ENCODE data around the gene PRR13. TPM values are rescaled to one million over a fixed set of nuclear protein-coding genes. Genes with fewer than 3 reads are reported as not detected.

PRR13 gene
- total RNA-seq, 1 experiment from 2014 or later: 60.4 TPM

DNA sequence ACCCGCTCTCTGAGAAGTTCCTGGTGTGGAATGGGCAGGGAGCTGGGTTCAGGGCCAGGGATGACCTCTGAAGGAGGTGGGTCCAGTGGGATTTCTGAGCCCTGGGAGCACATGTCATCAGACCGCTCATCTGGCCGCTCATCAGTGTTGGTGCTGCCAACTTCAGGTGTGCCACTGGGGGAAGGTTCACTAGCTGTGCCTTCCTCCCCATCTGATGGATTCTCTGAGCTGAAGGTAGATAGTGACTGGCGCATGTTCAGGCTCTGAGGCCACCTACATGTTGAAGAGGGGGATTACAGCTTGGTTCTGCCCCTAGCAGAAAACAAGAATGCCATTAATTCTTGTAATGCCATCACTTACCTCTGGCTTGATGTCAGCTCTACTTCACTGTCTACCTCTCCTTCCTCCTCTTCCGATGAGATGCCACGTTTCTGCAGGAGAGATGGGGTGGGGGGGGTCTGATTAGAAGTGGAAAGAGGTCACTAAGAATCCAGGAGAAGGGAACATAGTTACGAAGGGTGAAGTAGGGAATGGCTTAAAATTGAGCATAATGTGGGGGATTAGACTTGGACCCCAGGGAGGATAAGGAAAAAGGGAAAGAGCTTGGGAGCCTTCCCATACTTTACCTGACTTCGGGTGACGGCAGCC lies 40.5 kb downstream of the PRR13 start:
- DNase-seq: no peak
- Histone ChIP-seq H3K4me3 (no peak overlapping the region), H3K27me3 (no peaks in the 10 kb centered on the region), H3K9me3 (no peaks in the 10 kb centered on the region), H3K36me3 (peaks cover 72% of the 10 kb centered on the region)

DNA sequence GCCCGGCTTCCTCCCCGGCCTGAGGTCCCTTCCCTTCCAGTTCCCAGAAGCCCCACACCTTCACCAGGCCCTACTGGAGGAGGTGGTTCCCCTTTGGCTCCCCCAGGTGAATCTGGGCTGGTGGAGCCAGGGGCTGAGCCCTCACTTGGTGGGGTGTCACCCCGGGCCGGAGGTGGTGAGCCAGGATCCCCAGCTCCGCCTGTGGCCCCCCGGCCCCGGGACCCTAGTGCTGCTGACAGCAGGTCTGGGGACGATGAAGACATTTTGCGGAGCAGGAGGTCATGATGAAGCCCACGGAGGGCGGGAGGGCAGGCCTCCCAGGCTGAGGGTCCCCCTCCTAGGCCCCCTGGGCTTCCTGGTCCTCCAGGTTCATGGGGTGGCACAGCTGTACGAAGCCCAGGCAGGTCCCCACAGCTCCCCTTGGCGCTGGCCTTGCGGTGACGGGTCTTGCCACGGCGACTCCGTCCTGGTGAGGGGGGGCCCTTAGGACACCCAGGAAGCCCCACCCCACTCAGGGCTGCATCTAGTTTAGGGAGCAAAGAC lies 41.2 kb downstream of the PRR13 start:
- DNase-seq: no peak
- Histone ChIP-seq H3K9me3 (no peaks in the 10 kb centered on the region), H3K36me3 (peaks cover 66% of the 10 kb centered on the region), H3K4me3 (no peak overlapping the region), H3K27me3 (no peaks in the 10 kb centered on the region)

DNA sequence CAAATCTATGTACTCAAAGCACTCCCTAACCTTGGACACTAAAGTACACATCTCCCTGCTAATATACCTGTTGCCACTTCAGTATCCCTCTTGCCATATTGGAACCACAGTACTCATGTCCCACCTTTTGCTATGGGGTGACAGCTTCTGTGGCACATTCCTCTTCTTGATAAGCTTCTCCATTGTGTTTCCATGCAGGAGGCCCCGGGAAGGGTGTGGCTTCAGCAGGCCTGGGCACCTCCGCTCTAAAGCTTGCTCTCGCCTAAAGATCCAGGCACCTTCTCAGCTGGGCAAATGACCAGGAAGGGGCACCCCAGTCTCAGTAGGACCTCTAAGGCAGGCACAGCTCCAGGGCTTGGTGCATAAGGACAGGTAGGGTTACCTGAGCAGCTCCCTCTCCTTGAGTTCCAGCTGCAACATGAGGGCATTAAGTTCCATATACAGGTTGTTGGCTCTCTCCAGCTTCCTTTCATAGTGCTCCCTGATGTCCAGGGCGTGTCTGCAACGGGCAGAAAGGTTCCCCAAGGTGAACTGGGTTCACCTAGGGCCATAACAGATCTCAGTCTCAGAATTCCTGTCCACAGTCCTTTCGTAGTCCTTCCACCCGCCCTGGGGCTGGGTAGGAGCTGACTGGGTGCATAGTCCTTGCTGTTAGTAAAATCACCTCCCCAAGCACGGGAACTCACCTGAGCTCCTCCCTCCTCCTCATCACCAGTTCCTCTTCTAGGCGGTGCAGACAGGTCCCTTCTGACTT lies 41.9 kb downstream of the PRR13 start:
- Histone ChIP-seq H3K27me3 (no peaks in the 10 kb centered on the region), H3K36me3 (peaks cover 59% of the 10 kb centered on the region), H3K4me3 (no peak overlapping the region), H3K9me3 (no peaks in the 10 kb centered on the region)
- no peak for DNase-seq

DNA sequence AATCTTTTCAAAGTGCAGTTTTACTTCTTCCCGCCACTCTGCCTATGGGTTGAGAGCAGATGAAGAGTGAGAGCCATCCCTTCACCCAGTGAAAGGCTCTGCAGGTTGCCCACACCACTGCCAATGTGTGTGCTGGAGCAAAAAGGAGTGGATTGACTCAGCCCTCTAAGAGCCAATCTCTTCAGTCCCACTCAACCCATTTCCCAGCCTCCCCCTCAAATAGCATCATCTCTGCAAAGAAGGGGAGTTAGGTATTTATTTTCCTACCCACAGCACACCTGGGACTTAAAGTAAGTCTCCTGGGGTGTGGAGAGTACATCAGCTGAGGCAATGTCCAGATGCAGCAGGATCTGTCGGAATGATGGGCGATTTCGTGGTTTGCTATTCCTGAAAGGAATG lies 42.4 kb downstream of the PRR13 start:
- Histone ChIP-seq H3K27me3 (no peaks in the 10 kb centered on the region), H3K4me3 (no peak overlapping the region), H3K36me3 (peaks cover 53% of the 10 kb centered on the region), H3K9me3 (no peaks in the 10 kb centered on the region)
- DNase-seq: no peak

DNA sequence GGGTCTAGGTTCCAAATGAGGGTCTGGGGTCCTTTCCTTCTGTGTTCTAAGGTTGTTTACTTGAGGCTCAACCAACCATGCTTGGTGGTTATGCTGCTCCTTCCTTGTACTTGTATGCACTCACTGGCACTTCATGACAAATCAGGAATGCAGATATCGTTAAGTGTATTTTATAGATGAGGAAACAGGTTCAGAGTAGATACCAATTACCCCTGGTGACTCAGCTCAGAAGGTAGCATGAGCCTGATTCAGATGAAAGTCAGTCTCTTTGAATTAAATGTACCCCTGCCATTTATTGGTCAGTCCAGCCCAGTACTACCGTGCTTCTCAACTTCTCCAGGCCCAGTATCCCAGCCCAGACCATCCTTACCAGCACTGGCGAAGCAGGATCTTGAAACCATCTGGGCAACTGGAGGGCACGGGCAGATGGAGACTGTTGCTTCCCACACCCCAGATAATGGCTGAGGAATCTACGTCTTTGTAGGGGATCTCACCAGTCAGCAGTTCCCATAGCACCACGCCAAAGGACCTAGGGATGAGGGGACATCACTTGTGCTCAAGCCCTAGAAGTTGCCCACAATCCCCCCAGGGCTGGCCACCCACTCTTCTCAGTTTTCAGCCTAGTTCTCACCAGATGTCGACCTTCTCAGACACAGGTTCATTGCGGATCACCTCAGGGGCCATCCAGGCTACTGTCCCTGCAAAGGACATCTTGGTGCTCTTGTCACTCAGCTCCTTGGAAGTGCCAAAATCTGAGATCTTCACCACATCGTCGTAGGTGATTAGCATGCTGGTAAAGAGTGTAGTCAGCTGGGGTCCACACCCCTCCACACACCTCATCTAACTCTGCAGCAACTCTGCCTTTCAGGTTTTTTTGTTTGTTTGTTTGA lies 43.4 kb downstream of the PRR13 start:
- Histone ChIP-seq H3K4me3 (no peak overlapping the region), H3K27me3 (no peaks in the 10 kb centered on the region), H3K36me3 (peaks cover 46% of the 10 kb centered on the region), H3K9me3 (no peaks in the 10 kb centered on the region)
- no peak for DNase-seq

DNA sequence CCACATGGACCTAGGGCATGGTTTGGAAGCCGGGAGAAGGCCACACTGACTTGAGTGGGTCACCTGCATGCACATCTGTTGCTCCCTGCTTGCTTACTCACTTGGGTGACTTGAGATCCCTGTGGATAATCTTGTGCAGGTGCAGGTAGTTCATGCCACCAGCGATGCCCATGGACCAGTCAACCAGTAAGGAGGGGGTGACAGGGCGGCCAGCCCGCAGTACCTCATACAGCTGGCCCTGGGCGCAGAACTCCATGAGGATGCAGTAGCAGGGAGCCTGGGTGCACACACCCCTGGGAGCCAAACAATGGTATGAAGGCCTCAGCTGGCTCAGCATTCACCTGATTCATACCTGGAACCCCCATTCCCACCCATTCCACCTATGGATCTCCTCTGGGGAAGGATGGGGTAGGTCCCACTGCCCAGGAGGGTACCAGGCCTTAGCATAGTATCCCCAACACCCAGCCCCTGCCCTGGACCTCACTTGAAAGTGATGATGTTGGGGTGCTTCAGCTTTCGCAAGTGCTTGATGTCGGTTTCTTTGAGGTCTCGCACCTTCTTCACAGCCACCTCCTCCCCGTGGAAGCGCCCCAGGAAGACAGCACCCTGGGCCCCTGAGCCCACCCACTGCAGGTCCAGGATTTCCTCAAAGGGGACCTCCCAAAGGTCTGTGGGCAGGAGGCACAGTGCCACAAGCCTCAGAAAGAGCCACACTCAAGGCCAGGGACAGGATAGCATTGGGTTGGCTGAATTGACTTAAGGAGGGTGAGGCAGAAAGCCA lies 44.6 kb downstream of the PRR13 start:
- H3K4me3 ChIP-seq: no peak overlapping the region
- peaks cover 38% of the 10 kb centered on the region for H3K36me3 ChIP-seq
- no peak for DNase-seq
- H3K9me3 ChIP-seq: no peaks in the 10 kb centered on the region
- no peaks in the 10 kb centered on the region for H3K27me3 ChIP-seq

DNA sequence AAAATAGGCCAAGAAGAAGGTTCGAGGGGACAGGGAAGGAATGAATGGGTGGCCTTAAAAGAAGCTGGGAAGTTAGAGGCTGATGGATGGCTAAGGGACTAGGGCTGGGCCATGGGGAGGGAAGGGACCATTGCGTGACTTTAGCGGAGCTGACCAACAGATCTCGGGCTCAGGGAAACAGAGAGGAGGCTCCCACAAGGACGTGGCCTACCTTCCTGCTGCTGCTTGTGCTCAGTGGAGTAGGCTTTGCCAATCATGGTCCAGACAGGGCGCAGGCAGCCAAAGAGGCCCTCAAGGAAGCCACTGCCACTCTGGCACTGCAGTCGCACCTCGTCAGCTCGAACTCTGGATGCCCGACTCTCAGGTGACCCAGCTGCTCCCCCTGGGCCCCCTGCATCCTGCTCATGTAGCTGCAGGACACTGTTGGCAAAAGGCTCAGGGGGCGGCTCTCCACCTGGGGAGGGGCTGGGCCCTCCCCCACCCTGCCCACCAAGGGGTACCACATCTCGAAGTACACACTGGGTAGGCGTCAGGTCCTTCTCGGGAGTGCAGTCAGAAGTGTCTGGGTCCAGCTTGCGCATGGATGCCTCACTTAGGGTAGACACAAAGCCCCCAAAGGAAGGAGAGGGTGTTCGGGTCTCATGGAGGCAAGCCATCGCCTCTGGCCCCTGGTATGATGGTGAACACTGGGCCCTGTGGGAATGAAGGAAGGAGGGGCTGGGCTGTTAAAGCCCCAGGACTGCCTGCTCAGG lies 45.4 kb downstream of the PRR13 start:
- H3K9me3 ChIP-seq: no peaks in the 10 kb centered on the region
- H3K4me3 ChIP-seq: no peak overlapping the region
- DNase-seq: no peak
- H3K27me3 ChIP-seq: no peaks in the 10 kb centered on the region
- peaks cover 30% of the 10 kb centered on the region for H3K36me3 ChIP-seq

DNA sequence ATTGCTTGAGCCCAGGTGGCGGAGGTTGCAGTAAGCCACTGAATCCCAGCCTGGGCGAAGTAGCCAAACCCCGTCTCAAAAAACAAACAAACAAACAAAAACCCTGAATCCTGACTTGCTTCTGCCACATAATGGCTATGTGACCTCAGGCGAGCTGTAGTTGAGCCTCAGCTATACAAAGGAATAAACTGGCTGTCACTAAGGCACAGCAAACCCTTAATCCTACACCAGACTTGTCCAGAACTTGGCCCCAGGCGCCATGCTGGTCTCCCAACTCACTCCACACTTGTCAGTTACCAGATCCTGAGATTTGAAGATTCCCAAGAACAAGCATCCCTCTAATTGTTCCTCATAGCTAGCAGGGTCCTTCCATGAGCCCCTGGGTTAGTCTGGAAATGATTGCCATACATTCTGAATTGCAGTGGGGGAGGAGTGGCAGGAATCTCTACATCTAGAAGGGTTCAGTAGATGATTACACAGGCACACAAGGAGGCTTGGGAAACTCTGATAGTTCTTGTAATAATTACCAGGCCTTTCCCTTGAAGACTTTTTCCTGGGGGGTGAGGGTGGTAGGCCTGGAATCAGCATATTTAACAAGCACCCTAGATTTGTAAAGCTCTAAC lies 47.8 kb downstream of the PRR13 start:
- Histone ChIP-seq H3K36me3 (peaks cover 7% of the 10 kb centered on the region), H3K4me3 (no peak overlapping the region), H3K27me3 (no peaks in the 10 kb centered on the region), H3K9me3 (no peaks in the 10 kb centered on the region)
- no peak for DNase-seq

DNA sequence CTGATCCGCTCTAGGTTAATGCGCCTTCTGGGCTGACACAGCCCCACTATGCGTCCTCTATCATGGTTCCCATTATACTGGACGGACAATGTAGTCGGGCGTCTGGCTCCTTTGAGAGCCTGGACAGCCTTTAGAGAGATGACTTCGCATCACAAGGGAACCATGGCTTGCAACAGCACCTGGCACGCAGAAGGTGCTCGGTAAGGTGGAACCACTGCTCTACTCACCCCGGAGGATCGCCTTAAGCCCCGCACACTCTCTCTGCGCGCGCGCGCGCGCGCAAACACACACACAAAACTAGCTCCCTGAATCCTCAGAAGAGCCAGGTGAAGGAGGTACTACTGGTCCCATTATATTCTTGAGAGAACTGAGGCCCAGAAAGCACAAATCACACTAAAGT lies 50.7 kb downstream of the PRR13 start:
- Histone ChIP-seq H3K36me3 (no peaks in the 10 kb centered on the region), H3K27me3 (no peaks in the 10 kb centered on the region), H3K9me3 (no peaks in the 10 kb centered on the region), H3K4me3 (peak overlapping the region; percentile 53)
- no peak for DNase-seq

DNA sequence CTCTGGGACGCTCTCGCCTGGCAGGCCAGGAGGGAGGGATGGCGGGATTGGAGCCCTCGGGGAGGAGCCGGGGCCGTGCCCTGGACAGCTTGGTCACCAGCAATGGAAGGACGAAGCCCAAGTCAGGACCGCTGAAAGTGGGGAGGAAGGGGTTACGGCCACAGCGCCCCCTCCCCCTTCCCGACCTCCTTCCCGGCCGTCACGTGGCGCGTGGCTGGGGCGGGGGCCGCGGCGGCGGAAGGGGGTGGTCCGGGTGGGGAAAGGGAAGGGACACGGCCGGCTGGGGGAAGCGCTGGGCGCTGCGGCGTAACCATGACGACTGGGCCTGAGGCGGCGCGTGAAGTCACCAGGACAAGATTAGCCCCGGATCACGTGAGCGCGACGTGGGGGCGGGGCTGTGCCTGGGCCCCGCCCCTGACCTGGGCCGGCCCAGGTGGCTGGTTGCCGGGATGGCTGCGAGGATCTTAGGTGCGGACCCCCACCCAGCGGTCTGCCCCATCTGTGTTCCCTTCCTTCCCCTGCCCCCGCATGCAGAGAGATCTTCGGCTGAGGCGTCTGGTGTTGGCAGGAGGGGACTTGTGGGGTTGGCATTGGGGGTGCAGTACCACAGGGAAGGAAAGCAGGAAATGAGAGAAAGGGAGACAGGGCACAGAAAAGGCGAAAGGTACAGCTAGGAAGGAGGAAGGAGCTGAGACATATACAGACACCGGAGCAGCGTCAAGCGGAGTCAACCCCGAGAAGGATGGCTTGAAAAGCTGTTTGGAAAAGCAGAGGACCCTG lies 51.5 kb downstream of the PRR13 start:
- no peaks in the 10 kb centered on the region for H3K27me3 ChIP-seq
- H3K9me3 ChIP-seq: no peaks in the 10 kb centered on the region
- DNase-seq: peak; percentile 90
- H3K4me3 ChIP-seq: peak overlapping the region; percentile 53
- no peaks in the 10 kb centered on the region for H3K36me3 ChIP-seq

DNA sequence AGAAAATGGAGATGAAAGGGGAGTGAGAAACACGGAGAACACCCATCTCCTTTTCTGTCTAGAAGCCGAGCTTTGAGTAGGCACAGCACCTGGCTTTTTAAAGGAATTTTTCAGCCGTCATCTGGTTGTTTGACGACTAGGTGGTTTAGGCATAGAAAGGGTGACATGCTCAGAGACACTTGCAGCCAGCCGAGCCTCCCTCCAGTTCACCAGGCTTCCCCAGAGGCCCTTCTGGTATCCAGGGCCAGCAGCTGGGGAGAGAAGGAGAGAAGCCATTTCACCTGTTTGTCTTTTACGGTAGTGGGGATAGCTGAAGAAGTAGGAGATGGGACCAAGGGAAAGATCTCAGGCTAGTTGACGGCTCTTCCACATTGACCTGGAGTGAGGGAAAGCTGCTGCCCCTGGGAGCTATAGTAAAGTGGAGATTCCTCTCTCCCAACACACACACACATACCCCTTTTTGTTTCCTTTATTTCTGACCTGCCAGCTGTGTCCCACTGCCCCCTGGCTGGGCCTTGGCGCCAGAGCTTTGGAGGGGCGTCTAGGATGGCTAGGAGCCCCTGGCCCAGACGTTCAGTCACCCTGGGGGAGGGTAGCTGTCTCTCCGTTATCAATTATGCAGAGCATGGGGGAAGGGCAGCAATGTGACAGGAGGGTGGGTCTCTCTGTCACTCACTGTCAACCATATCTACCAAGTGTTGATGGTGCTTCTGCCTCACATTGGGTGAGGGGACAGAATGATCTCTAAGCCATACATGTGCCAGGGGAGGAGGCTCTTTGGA lies 52.3 kb downstream of the PRR13 start:
- DNase-seq: no peak
- no peaks in the 10 kb centered on the region for H3K36me3 ChIP-seq
- no peaks in the 10 kb centered on the region for H3K27me3 ChIP-seq
- H3K4me3 ChIP-seq: peak overlapping the region; percentile 53
- no peaks in the 10 kb centered on the region for H3K9me3 ChIP-seq
